Fibroblast of pulmonary artery (primary cell): ENCODE data around the gene SRSF7.

Source experiments
- DNase-seq: peaks from one replicate; pipeline ENCODE4 v3.0.0-alpha.2; 2010; ENCODE audit warnings: low read depth
- H3K4me3 ChIP-seq: replicated peaks from 2 replicates; pipeline ENCODE4 v1.5.1; 2011; ENCODE audit warnings: low read depth, mild to moderate bottlenecking, control low read depth, low read length, moderate library complexity
- TF ChIP-seq, protein P1 (sequence below): IDR thresholded peaks from 2 replicates; pipeline ENCODE4 v1.5.1; 2011; ENCODE audit warnings: mild to moderate bottlenecking, control low read depth, low read length, inconsistent platforms; ENCODE audit errors: missing control alignments

SRSF7 gene

DNA sequence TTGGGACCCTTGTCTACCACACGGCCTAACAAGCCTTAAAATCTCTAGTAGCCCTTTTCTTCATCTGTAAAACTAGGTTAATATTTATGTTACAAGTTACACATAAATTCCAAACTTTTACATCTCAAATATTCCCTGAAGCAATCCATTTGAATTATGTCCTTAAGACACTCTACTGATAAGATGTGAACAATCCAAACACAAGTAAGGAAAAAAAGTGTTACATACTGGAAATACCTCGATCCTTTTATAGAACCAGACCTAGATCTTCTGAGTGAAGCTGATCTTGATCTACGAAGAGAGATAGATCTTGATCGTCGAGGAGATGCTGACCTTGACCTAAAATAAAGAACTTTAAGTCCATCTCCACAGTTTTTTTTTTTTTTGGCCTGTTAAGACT, 3.3 kb downstream of the SRSF7 start:
- no peak overlapping the region for H3K4me3 ChIP-seq
- TF ChIP-seq, protein P1, sequence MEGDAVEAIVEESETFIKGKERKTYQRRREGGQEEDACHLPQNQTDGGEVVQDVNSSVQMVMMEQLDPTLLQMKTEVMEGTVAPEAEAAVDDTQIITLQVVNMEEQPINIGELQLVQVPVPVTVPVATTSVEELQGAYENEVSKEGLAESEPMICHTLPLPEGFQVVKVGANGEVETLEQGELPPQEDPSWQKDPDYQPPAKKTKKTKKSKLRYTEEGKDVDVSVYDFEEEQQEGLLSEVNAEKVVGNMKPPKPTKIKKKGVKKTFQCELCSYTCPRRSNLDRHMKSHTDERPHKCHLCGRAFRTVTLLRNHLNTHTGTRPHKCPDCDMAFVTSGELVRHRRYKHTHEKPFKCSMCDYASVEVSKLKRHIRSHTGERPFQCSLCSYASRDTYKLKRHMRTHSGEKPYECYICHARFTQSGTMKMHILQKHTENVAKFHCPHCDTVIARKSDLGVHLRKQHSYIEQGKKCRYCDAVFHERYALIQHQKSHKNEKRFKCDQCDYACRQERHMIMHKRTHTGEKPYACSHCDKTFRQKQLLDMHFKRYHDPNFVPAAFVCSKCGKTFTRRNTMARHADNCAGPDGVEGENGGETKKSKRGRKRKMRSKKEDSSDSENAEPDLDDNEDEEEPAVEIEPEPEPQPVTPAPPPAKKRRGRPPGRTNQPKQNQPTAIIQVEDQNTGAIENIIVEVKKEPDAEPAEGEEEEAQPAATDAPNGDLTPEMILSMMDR = no peak
- no peak for DNase-seq

DNA sequence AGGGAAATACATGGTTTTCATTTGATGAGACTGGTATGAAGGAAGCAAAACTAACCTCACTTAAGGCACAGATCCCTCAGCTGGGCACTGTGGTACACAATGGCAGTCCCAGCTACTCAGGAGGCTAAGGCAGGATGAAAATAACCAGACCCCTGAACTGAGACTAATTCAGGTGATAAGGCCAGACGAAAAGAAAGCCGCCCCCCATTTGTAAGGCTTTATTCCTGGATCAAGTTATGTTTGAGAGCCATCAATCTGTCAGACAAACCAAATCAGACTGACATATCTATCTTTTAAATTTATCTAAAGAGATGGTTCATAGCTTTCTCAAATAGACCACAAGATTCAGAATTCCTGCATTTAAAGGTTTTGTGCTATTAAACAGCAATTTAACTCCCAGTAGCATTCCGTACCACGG, 4.1 kb downstream of the SRSF7 start:
- no peak for DNase-seq
- TF ChIP-seq, protein P1 = no peak
- H3K4me3 ChIP-seq = no peak overlapping the region

DNA sequence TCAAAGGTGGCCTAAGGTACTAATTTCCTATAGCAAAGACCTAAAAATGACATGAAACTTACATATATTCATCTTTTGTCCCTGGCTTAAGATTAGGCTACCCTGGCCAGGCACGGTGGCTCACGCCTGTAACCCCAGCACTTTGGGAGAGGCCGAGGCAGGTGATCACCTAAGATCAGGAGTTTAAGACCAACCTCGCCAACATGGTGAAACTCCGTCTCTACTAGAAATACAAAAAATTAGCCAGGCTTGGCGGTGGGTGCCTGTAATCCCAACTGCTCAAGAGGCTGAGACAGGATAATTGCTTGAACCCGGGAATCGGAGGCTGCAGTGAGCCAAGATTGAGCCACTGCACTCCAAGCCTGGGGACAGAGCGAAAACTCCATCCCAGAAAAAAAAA, 5.9 kb downstream of the SRSF7 start:
- TF ChIP-seq, protein P1 = no peak
- H3K4me3 ChIP-seq = no peak overlapping the region
- no peak for DNase-seq

DNA sequence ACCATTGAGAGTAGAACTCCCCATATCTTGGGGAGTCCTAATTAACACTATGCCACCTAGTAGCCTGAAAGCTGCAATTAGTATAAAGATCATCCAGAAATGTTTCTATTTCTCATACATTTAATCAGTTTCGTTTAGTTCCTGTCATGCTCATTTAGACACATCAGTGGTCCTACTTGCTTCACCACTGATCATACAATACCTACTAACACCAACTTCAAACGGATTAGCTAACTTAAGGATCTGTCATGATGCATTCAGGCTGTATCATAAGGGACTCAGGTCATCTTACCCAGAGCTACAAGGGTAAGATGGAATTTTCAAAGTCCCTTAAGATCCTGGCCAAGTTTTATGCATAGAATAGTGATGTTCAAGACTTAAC, 6.8 kb downstream of the SRSF7 start:
- DNase-seq = no peak

DNA sequence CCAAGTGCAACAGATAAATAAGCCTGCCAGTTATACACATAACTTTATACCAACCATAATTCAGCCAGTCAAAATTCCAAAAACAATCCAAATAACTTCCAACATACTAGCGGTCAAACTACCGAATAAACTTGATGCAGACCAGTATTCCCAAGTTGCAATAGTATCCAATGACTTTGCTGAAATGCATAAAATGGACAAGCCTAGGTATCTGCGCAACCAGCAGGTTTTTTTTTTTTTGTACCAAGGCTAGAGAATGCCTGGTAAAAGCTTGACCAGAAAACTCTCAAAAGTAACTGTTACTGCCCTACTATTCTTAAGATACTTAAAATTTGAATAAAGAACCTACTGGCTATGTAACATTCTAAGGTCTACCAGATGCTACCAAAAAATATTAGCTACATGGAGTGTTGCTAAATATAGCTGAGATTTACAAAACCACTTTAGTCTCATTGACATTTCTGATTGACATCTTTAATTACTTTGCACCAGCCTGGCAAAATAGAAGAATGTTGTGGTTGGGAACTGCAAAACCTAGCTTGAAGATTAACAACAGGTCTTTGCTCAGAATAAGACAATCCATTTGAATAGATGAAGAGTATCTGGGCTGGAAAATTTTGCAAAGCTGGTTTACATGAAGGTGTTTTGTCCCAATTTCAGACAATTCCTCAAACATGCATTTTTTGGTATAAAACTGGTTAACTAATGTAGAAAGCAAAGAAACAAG, 7.3 kb downstream of the SRSF7 start:
- H3K4me3 ChIP-seq = no peak overlapping the region
- TF ChIP-seq, protein P1 = no peak
- DNase-seq = no peak

More for the DNA sequence above, 6.8 kb downstream of the SRSF7 start:
- TF ChIP-seq, protein P1 = no peak
- H3K4me3 ChIP-seq = no peak overlapping the region

DNA sequence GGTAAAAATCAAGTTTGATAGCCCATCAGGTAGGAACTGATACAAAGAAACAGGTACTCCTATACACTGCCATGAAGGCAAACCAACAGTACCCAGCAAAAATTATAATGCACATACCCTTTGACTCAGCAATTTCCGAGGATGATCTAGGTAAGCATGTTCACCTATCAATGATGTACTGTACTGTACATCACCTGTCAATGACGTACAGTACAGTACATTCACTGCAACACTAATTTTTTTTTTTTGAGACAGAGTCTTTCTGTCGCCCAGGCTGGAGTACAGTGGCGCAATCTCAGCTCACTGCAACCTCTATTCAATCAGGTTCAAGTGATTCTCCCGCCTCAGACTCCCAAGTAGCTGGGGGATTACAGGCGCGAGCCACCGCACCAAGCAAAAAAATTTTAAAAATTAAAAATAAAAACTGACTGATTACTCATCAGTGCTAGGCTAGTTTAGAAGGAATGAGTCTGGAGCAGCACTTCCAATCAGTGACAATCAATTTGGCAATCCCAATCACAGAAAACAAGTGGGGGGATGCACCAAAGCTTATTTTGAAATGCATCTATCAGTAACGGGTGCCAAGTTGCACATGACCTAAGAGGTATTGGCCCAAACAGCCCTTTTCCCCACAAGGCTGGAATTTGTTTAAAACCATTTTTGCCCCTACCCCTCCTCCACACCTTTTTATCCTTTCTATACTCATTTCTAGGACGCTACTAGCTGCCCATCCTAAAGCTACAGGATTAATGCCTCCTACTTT, 8.2 kb downstream of the SRSF7 start:
- no peak overlapping the region for H3K4me3 ChIP-seq

More for the DNA sequence above, 8.2 kb downstream of the SRSF7 start:
- no peak for DNase-seq
- TF ChIP-seq, protein P1 = no peak
